Ishikawa (cell line): ENCODE measurements around the gene UBXN4.

ENCODE experiments used
- CREB1 ChIP-seq: IDR thresholded peaks from 2 replicates; pipeline ENCODE4 v1.6.1; 2012; ENCODE audit warnings: low read depth
- RAD21 ChIP-seq: IDR thresholded peaks from 2 replicates; pipeline ENCODE4 v1.6.1; 2012; ENCODE audit warnings: low read depth
- TAF1 ChIP-seq: IDR thresholded peaks from 2 replicates; pipeline ENCODE4 v1.6.1; 2012; ENCODE audit warnings: low read depth, mild to moderate bottlenecking
- TCF12 ChIP-seq: IDR thresholded peaks from 2 replicates; pipeline ENCODE4 v1.6.1; 2012; ENCODE audit warnings: low read depth
- YY1 ChIP-seq: IDR thresholded peaks from 2 replicates; pipeline ENCODE4 v1.6.1; 2012; ENCODE audit warnings: low read depth
- TF ChIP-seq, protein P1 (sequence below): IDR thresholded peaks from 2 replicates; pipeline ENCODE4 v1.6.1; 2012

DNA sequence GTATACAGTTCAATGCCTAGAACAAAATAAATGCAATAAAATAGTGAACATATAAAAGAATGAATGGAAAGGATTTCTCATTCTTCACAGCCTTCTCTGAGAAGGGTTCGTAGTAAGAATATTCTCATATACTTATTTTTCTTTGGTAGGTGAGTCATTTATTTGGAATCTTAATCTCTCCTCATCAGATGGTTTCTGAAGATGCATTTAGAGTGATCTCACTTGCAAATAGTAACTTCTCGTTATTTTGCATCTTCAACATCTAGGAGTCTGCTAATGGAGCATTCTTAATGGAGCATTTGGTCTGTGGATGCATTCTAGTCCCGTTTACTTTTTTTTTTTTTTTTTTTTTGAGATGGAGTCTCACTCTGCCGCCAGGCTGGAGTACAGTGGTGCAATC, 3.9 kb downstream of the UBXN4 start:
- TF ChIP-seq, protein P1, sequence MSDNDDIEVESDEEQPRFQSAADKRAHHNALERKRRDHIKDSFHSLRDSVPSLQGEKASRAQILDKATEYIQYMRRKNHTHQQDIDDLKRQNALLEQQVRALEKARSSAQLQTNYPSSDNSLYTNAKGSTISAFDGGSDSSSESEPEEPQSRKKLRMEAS: no peak
- TF ChIP-seq TAF1: no peak
- TF ChIP-seq CREB1: no peak
- TF ChIP-seq RAD21: no peak
- TF ChIP-seq YY1: no peak
- no peak for TF ChIP-seq TCF12
